Kidney epithelial cell (primary cell): ENCODE measurements around the gene NCOA1. TPM values are rescaled to one million over a fixed set of nuclear protein-coding genes. Genes with fewer than 3 reads are reported as not detected.

Experiments used
- DNase-seq: peaks from one replicate; pipeline ENCODE4 v3.0.0-alpha.2; 2010; ENCODE audit warnings: low read depth
- H3K27me3 ChIP-seq: 2 replicates; pipeline ENCODE4 v1.6.0; 2011; ENCODE audit warnings: low read length; ENCODE audit not compliant: control insufficient read depth, insufficient read depth
- H3K36me3 ChIP-seq: 2 replicates; pipeline ENCODE4 v1.5.1; 2011; ENCODE audit warnings: low read length; ENCODE audit not compliant: control insufficient read depth, insufficient read depth
- H3K4me3 ChIP-seq: 2 replicates; pipeline ENCODE4 v1.5.1; 2011; ENCODE audit warnings: low read depth, mild to moderate bottlenecking, control low read depth, low read length
- total RNA-seq: library from RNA; depleted of rRNA; stranded (reverse); fragments of >200 nt; gene quantifications from 2 replicates; pipeline ENCODE4 v1.2.3, GENCODE V29; 2015
- TF ChIP-seq, protein P1 (sequence below): IDR thresholded peaks from 2 replicates; pipeline ENCODE4 v1.5.1; 2011; ENCODE audit warnings: mild to moderate bottlenecking, moderate library complexity, low read length, control low read depth, inconsistent platforms; ENCODE audit not compliant: insufficient read depth, poor library complexity, severe bottlenecking

NCOA1 gene
- total RNA-seq, 1 donor from 2014 or later = 13.3 TPM

DNA sequence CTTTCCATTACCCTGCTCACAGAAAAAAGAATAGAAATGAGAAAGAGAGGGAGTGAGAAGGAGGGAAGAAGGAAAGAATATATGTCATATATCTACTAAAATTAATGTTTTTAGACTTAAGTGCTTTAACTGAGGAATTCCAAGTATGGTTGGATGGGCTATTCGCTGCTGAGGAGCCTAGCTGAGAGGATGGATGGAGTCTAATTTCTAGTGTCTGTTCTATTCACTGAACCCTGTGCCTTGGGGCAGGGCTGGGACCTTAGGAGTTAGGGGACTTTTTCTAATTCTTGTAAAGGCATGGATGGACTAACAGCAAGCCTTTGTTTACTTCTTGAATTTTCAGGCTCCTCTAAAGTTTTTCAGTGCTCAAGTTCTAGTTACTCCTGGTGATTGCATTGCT is 192.4 kb downstream of the NCOA1 start:
- no peak for DNase-seq
- Histone ChIP-seq H3K36me3 (no peaks in the 10 kb centered on the region), H3K4me3 (no peak overlapping the region), H3K27me3 (no peaks in the 10 kb centered on the region)
- TF ChIP-seq, protein P1, sequence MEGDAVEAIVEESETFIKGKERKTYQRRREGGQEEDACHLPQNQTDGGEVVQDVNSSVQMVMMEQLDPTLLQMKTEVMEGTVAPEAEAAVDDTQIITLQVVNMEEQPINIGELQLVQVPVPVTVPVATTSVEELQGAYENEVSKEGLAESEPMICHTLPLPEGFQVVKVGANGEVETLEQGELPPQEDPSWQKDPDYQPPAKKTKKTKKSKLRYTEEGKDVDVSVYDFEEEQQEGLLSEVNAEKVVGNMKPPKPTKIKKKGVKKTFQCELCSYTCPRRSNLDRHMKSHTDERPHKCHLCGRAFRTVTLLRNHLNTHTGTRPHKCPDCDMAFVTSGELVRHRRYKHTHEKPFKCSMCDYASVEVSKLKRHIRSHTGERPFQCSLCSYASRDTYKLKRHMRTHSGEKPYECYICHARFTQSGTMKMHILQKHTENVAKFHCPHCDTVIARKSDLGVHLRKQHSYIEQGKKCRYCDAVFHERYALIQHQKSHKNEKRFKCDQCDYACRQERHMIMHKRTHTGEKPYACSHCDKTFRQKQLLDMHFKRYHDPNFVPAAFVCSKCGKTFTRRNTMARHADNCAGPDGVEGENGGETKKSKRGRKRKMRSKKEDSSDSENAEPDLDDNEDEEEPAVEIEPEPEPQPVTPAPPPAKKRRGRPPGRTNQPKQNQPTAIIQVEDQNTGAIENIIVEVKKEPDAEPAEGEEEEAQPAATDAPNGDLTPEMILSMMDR = no peak

DNA sequence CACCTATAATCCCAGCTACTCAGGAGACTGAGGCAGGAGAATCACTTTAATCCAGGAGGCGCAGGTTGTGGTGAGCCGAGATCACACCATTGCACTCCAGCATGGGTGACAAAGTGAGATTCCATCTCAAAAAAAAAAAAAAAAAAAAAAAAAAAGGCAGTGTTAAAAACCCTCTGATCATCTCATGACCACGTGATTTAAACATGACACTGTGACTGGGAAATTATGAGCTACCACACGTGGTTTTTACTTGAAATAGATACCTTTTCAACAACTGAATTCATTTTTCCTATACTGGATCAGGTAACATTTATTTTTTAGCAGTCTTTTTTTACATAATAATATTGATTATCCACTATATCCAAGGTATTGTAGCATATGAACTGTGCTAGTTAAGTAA is 199.5 kb downstream of the NCOA1 start:
- H3K36me3 ChIP-seq = no peaks in the 10 kb centered on the region
- TF ChIP-seq, protein P1 = no peak
- no peak for DNase-seq
- H3K27me3 ChIP-seq = no peaks in the 10 kb centered on the region
- H3K4me3 ChIP-seq = no peak overlapping the region

DNA sequence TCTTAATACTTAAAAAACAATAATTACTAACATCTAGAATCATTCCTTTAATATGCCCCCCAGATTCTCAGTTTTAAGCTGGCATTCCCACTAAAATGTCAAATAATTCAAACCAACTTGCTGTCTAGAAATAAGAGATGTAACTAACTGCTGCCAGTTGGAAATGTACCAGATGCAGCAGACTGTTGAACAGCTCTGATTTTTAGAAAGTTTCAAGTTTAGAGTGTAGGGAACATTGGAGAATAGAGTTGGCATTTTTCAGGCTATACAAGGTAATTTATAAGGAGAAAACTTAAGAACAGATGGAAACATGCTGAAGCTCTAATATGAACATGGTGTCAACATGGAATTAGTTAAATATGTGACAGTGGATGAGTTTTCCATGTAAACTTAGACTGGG is 200.8 kb downstream of the NCOA1 start:
- TF ChIP-seq, protein P1 = no peak
- H3K36me3 ChIP-seq = no peaks in the 10 kb centered on the region
- no peaks in the 10 kb centered on the region for H3K27me3 ChIP-seq
- no peak for DNase-seq
- H3K4me3 ChIP-seq = no peak overlapping the region

DNA sequence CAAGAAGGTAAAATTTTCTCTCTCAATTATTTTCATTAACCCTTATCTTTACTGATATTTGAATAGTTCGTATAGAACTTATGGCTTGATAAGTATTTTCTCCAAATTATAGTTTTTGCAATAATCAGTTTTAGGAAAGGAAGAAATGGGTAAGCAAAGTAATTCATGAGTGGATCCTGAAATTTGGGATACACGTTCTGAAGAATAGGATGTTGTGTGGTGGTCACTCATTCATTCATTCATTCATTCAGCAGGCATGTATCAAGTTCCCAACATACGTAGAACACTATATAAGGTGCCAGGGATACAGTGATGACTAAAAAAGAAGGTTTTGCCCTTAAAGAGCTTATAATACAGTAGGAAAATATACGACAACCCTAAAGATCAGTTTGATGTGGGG is 206.7 kb downstream of the NCOA1 start:
- TF ChIP-seq, protein P1 = no peak

DNA sequence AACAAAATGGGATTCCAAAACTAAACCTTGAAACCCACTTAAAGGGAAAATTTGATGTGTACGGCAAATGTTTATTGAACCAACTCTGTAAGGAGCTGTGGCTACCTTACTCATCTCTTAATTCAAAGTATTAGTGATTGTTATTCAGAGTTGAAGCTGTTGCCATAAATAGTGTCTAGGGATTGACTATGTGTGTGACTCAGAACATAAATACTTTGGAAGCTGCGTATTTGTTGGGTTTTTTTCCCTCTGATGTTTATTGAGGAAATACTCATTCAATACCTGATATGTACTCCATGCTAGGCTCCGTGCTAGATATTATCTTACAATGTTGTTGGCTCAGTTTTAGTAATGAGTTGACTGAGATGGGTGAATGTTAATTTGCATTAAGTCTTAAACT is 211.7 kb downstream of the NCOA1 start:
- DNase-seq = peak; percentile 71
- H3K36me3 ChIP-seq = no peaks in the 10 kb centered on the region
- TF ChIP-seq, protein P1 = no peak
- no peak overlapping the region for H3K4me3 ChIP-seq
- no peaks in the 10 kb centered on the region for H3K27me3 ChIP-seq

More for the DNA sequence above, 206.7 kb downstream of the NCOA1 start:
- no peaks in the 10 kb centered on the region for H3K27me3 ChIP-seq
- H3K36me3 ChIP-seq = no peaks in the 10 kb centered on the region
- no peak overlapping the region for H3K4me3 ChIP-seq
- DNase-seq = no peak

DNA sequence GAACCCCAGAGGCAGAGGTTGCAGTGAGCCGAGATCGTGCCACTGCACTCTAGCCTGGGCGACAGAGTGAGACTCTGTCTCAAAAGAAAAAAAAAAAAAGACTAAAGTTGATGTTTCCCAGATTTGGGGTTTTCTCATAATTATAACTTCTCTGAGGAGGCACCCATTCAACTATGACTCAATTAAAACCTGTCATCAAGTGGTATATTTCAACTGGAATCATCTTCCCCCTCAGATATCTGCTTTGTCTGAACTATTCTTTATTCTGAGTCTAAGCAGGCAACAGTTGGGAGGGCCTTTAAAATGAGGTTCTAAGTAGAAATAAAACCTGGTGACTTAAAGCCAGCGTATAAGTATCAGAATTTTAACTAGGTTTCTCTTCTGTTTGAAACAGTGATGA is 213.6 kb downstream of the NCOA1 start:
- H3K36me3 ChIP-seq = no peaks in the 10 kb centered on the region

More for the DNA sequence above, 213.6 kb downstream of the NCOA1 start:
- no peak overlapping the region for H3K4me3 ChIP-seq
- no peaks in the 10 kb centered on the region for H3K27me3 ChIP-seq
- DNase-seq = no peak
- TF ChIP-seq, protein P1 = no peak
